ENCODE results near the gene U2AF2.

Gene U2AF2

GRCh38 chr19:55674841-55675660 is 20.2 kb downstream of the U2AF2 start, which contains the start of gene EPN1:
Gene EPN1, plus strand, starts transcription at chr19:55675226. Its CDS starts 3,402 bp downstream, at chr19:55678628.
- peak; percentile 98 for DNase-seq (ENCODE audit: low read depth)
- no peak for TF ChIP-seq CTCF (IDR thresholded peaks at IDR 0.05; ENCODE audit: insufficient read depth, low read depth, low read length, missing control alignments)
- H3K4me3 ChIP-seq (ENCODE audit: low read depth, low read length): peak within 1 kb of the TSS; percentile 96

GRCh38 chr19:55675661-55676354 is 21.0 kb downstream of the U2AF2 start:
- peak overlapping the region; percentile 96 for H3K4me3 ChIP-seq (ENCODE audit: low read depth, low read length)
- TF ChIP-seq CTCF (IDR thresholded peaks at IDR 0.05; ENCODE audit: insufficient read depth, low read depth, low read length, missing control alignments): no peak
- no peak for DNase-seq (ENCODE audit: low read depth)

- peak overlapping the region; percentile 96 for H3K4me3 ChIP-seq (ENCODE audit: low read depth, low read length)
- TF ChIP-seq CTCF (IDR thresholded peaks at IDR 0.05; ENCODE audit: insufficient read depth, low read depth, low read length, missing control alignments): no peak
- DNase-seq (ENCODE audit: low read depth): no peak
Observed at GRCh38 chr19:55676383-55676782, 21.5 kb downstream of the U2AF2 start.

- DNase-seq (ENCODE audit: low read depth): no peak
- no peak for TF ChIP-seq CTCF (IDR thresholded peaks at IDR 0.05; ENCODE audit: insufficient read depth, low read depth, low read length, missing control alignments)
- peak overlapping the region; percentile 96 for H3K4me3 ChIP-seq (ENCODE audit: low read depth, low read length)
Observed at GRCh38 chr19:55676889-55677505, 22.2 kb downstream of the U2AF2 start.

- DNase-seq (ENCODE audit: low read depth): peak; percentile 32
- no peak for TF ChIP-seq CTCF (IDR thresholded peaks at IDR 0.05; ENCODE audit: insufficient read depth, low read depth, low read length, missing control alignments)
- peak overlapping the region; percentile 96 for H3K4me3 ChIP-seq (ENCODE audit: low read depth, low read length)
Observed at GRCh38 chr19:55677572-55678028, 22.8 kb downstream of the U2AF2 start.

- DNase-seq (ENCODE audit: low read depth): peak; percentile 97
- peak overlapping the region; percentile 96 for H3K4me3 ChIP-seq (ENCODE audit: low read depth, low read length)
- peak; percentile 39 for TF ChIP-seq CTCF (IDR thresholded peaks at IDR 0.05; ENCODE audit: insufficient read depth, low read depth, low read length, missing control alignments)
Observed at GRCh38 chr19:55678121-55678671, 23.4 kb downstream of the U2AF2 start.
